Neutrophil (primary cell): ENCODE data around the gene PDE8B.

ENCODE experiments used
- H3K27ac ChIP-seq: fragments of 200-600 bp; sonication (generic); 2 replicates; pipeline ENCODE4 v1.5.1; 2016; ENCODE audit warnings: mild to moderate bottlenecking, moderate library complexity
- H3K27me3 ChIP-seq: fragments of 200-600 bp; sonication (generic); 2 replicates; pipeline ENCODE4 v1.6.0; 2016; ENCODE audit warnings: mild to moderate bottlenecking
- H3K36me3 ChIP-seq: fragments of 200-600 bp; sonication (generic); 2 replicates; pipeline ENCODE4 v1.5.1; 2017
- H3K4me1 ChIP-seq, 2 experiments: fragments of 200-600 bp in 1 of 2; sonication (generic) in 1 of 2; 1 replicate in 1 of 2; 2 replicates in 1 of 2; pipeline versions ENCODE4 v1.5.1 to v1.6.1; 2013 to 2016; ENCODE audit warnings: low read depth in 1 of 2, low read length in 1 of 2, mild to moderate bottlenecking in 1 of 2, moderate library complexity in 1 of 2; ENCODE audit not compliant: control insufficient read depth in 1 of 2, insufficient read depth in 1 of 2
- H3K4me3 ChIP-seq, 2 experiments: fragments of 200-600 bp in 1 of 2; sonication (generic) in 1 of 2; 1 replicate in 1 of 2; 2 replicates in 1 of 2; pipeline ENCODE4 v1.5.1; 2013 to 2016; ENCODE audit warnings: low read depth in 1 of 2, low read length in 1 of 2, mild to moderate bottlenecking in 1 of 2, moderate library complexity in 1 of 2
- H3K9me3 ChIP-seq: fragments of 200-600 bp; sonication (generic); 2 replicates; pipeline ENCODE4 v1.5.1; 2016
- TF ChIP-seq, protein P1 (sequence below): fragments of 200-600 bp; sonication (generic); IDR thresholded peaks from 2 replicates; pipeline ENCODE4 v1.5.1; 2016; ENCODE audit warnings: antibody characterized with exemption

PDE8B gene

DNA sequence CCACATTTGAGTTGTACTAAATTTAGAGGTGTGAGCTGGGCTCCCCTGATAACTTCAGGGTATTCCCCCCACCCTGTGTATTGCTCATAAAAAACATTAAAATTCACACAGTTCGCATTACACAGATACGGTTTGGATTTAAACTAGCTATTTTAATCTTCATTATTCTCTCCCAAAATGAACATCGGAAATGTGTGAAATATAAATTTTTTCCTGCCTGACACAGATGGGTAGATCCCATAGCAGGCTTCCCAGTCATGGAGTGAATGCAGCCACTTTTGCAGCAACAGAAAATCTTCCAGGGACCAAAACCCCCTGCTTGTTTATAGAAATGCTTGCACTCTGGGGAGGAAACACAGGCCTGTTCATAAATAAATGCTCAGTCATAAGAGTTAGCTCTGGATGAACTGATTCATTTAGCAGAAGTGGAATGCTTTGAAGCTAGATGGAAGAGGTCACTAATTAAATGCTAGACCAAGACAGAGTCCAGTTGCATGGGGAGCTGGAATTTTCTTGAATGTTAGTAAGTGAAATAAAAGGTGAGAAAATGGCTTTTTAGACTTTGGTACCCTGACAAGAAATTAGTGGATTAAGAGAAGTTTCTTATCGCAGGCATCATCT, 115.6 kb downstream of the PDE8B start:
- no peaks in the 10 kb centered on the region for H3K36me3 ChIP-seq
- TF ChIP-seq, protein P1, sequence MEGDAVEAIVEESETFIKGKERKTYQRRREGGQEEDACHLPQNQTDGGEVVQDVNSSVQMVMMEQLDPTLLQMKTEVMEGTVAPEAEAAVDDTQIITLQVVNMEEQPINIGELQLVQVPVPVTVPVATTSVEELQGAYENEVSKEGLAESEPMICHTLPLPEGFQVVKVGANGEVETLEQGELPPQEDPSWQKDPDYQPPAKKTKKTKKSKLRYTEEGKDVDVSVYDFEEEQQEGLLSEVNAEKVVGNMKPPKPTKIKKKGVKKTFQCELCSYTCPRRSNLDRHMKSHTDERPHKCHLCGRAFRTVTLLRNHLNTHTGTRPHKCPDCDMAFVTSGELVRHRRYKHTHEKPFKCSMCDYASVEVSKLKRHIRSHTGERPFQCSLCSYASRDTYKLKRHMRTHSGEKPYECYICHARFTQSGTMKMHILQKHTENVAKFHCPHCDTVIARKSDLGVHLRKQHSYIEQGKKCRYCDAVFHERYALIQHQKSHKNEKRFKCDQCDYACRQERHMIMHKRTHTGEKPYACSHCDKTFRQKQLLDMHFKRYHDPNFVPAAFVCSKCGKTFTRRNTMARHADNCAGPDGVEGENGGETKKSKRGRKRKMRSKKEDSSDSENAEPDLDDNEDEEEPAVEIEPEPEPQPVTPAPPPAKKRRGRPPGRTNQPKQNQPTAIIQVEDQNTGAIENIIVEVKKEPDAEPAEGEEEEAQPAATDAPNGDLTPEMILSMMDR: no peak
- no peaks in the 10 kb centered on the region for H3K4me1 ChIP-seq
- no peaks in the 10 kb centered on the region for H3K9me3 ChIP-seq
- H3K27me3 ChIP-seq: no peaks in the 10 kb centered on the region
- H3K27ac ChIP-seq: no peak overlapping the region
- no peak overlapping the region for H3K4me3 ChIP-seq

DNA sequence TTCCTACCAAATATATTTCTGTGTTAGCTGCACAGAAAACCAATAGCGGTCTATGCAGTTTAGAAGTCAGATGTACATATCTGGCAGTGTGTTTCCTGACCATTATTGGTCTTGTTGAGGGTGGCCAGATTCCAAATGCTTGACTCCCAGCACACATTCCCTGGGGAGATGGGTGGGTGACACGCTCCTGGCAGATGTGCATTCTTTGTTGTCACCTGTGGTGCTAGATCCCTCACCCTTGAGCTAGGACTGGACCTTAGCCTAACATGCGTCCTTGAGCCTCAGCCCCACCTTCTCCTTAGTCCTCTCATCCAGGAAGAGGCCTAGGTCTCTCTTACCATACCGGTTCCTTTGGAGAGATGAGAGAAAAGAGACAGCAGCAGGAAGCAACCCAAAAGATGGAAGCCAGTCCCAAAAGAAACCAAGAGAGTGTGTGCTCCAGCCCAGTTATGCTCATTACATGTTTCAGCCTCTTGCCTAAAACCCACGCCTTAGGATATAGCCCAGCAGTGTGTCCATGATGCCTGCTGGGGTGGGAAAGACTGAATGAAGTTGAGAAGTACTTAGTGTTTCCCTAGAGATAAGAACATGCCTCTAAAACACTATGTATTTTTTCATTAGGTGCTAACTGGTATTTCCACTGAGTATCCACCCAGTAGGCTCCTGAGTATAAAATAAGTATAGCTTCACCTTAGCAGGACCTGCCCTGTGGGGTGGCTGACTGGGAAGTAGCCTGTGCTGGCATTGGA, 116.7 kb downstream of the PDE8B start:
- H3K27ac ChIP-seq: no peak overlapping the region
- TF ChIP-seq, protein P1: no peak
- no peaks in the 10 kb centered on the region for H3K36me3 ChIP-seq
- H3K4me1 ChIP-seq: no peaks in the 10 kb centered on the region
- H3K4me3 ChIP-seq: no peak overlapping the region
- H3K9me3 ChIP-seq: no peaks in the 10 kb centered on the region
- H3K27me3 ChIP-seq: no peaks in the 10 kb centered on the region

DNA sequence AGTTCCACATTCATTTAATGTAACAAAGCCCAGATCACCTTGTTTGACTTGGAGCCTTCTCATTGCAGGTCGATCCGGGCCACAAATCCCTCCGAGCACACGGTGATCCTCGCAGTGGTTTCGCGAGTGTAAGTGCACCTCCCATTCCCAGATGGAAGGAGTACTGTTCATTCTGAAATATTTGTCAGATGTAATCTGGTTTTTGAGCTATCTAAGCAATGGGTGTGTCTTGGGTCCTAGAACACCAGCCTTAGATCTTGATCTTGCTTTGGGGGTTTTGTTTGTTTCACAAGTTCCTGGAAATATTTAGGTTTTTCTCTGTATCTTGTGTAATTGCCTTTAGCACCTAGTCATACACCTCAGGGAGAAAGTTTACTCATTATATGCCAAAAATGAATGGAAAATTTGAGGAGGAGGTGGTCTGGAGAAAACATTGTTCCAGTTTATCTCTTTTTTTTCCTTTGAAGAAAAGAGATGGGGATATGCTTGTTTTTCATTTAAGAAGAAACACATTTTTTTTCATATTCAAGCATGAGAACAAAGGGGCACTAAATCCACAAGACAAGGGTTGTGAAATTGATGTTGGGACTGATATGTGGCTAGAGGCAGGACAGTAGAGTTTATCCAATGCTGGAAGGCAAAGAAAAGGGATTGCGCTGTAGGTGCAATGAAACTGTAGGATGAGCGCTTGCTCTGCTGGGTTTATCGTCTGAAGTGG, 118.6 kb downstream of the PDE8B start:
- no peaks in the 10 kb centered on the region for H3K9me3 ChIP-seq
- TF ChIP-seq, protein P1: no peak
- no peaks in the 10 kb centered on the region for H3K4me1 ChIP-seq
- H3K27me3 ChIP-seq: no peaks in the 10 kb centered on the region
- no peak overlapping the region for H3K4me3 ChIP-seq
- H3K36me3 ChIP-seq: no peaks in the 10 kb centered on the region
- no peak overlapping the region for H3K27ac ChIP-seq

DNA sequence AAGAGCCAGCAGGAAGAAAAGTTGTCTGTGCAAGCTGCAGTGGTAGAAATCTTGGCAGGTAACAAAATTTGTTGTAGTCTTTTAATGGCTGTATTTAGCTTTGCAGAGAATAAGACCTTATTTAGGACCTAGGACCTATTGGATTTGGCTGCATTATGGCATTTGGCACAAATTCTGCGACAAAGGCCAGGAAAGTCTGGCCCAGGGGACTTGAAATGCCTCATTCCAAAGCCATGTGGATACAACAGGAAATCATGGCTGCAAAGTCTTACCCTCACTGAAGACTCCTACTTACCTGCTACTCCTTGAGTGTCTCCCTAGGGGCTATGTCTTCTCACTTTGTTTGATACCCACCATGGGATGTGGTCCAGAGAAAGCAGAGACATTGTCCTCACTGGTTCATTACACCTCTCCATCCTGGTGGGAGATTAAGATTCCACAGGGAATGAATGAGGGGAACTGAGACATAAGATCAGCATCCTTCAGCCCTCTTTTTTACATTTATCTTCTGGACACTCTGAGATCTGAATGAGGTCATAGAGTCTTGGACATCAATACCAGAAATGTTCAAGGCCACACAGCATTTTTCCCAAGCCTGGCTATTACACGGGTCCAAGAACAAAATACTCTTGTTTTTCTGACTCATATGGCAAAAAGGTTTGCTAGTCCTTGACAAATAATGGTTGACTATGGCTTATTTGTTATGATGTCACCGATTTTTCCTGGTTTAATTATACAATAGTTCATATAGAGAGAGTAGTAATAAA, 119.4 kb downstream of the PDE8B start:
- TF ChIP-seq, protein P1: no peak
- H3K4me3 ChIP-seq: no peak overlapping the region
- no peaks in the 10 kb centered on the region for H3K9me3 ChIP-seq
- no peaks in the 10 kb centered on the region for H3K4me1 ChIP-seq
- H3K27me3 ChIP-seq: no peaks in the 10 kb centered on the region
- H3K36me3 ChIP-seq: no peaks in the 10 kb centered on the region
- H3K27ac ChIP-seq: no peak overlapping the region

DNA sequence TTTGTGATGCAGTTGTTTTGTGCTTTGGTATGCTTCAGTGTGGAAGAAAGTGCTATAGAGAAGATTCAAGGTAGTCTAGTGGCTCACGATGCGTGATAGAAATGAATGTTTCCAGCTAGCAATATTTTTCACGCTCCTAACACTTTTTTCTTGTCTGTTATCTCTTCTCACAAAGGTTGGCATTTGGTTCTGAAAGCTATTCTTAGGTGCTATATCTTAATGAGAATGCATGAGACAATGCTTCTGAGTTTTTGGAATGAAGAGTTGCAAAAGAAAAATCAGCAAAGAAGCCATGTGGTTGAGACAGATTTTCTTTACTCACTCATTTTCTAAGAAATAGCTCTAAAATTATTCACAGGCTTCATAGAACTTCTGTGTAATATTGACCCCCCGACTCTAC, 122.6 kb downstream of the PDE8B start:
- H3K4me1 ChIP-seq: no peaks in the 10 kb centered on the region
- no peaks in the 10 kb centered on the region for H3K9me3 ChIP-seq
- no peaks in the 10 kb centered on the region for H3K27me3 ChIP-seq
- no peak overlapping the region for H3K27ac ChIP-seq
- TF ChIP-seq, protein P1: no peak
- H3K36me3 ChIP-seq: no peaks in the 10 kb centered on the region
- no peak overlapping the region for H3K4me3 ChIP-seq
